Aorta (tissue), 5 donors: ENCODE measurements around the gene RNF175. TPM values are rescaled to one million over a fixed set of nuclear protein-coding genes. Genes with fewer than 3 reads are reported as not detected.
A peak's percentile ranks its signal among the peaks of the same experiment; 100 is the strongest.

ENCODE experiments used
- ATAC-seq: fragments of 200-7000 bp; cut with Tn5 transposase; one replicate; pipeline ENCODE4 v1.9.1; 2022; ENCODE audit warnings: moderate library complexity; ENCODE audit not compliant: low FRiP score
- DNase-seq, 2 donors: peaks; one replicate each; pipeline ENCODE4 v3.0.0-alpha.2; 2020
- H3K27ac ChIP-seq, 2 donors: one replicate each; pipeline ENCODE4 v1.5.1; 2013; ENCODE audit warnings: low read length in 2 of 2, mild to moderate bottlenecking in 2 of 2, moderate library complexity in 2 of 2, control low read depth in 1 of 2, inconsistent platforms in 1 of 2, low read depth in 1 of 2
- H3K27me3 ChIP-seq, 2 donors: one replicate each; pipeline ENCODE4 v1.6.1; 2013; ENCODE audit warnings: control low read depth in 1 of 2, low read length in 1 of 2, mild to moderate bottlenecking in 1 of 2, moderate library complexity in 1 of 2; ENCODE audit not compliant: insufficient read depth in 2 of 2, control insufficient read depth in 1 of 2
- H3K36me3 ChIP-seq, 2 donors: one replicate each; pipeline ENCODE4 v1.6.1; 2013; ENCODE audit warnings: control low read depth in 1 of 2, low read length in 1 of 2, mild to moderate bottlenecking in 1 of 2; ENCODE audit not compliant: insufficient read depth in 2 of 2, control insufficient read depth in 1 of 2
- H3K4me1 ChIP-seq, 2 donors: one replicate each; pipeline ENCODE4 v1.6.1; 2013; ENCODE audit warnings: low read length in 2 of 2, control low read depth in 1 of 2, mild to moderate bottlenecking in 1 of 2, moderate library complexity in 1 of 2; ENCODE audit not compliant: insufficient read depth in 2 of 2, control insufficient read depth in 1 of 2
- H3K4me3 ChIP-seq, 2 donors: one replicate each; pipeline ENCODE4 v1.5.1; 2013; ENCODE audit warnings: low read length in 2 of 2, control low read depth in 1 of 2, mild to moderate bottlenecking in 1 of 2
- H3K9me3 ChIP-seq: one replicate; pipeline ENCODE4 v1.6.1; 2013; ENCODE audit warnings: mild to moderate bottlenecking, low read length; ENCODE audit not compliant: control insufficient read depth
- WGBS, 2 donors: extraction: QIAGEN DNeasy Blood & Tissue Kit; methylation state at CpG; one replicate each; pipeline ENCODE4 v1.1.7; 2013; 5-methylcytosine and 5-hydroxymethylcytosine counted together
- intact Hi-C, 2 donors: fragments of 100-400 bp; cut with DNase I; formaldehyde crosslinking; loops; one replicate each; pipeline versions ENCODE4 v1.14.2 to v1.15.0; 2022
- polyA plus RNA-seq, 2 donors: library from polyadenylated mRNA; stranded (reverse); fragments of 200-250 nt; gene quantifications; one replicate each; pipeline ENCODE4 v1.2.3, GENCODE V29; 2013
- total RNA-seq, 2 donors: library from RNA; stranded (reverse); fragmentation: NEBNext Ultra II Directional; extraction: Animal tissue kit (Norgen Biotek cat#: 25700); gene quantifications; one replicate each; pipeline ENCODE4 v1.2.1, GENCODE V29; 2021
- donor health status: healthy with polysubstance abuse.
- donor health status: Bipolar disorder and iron deficiency.
- donor health status: DM: no; HTN: no; CAD: no.
- donor health status: DM: no; HTN: no; CAD: no.
- donor health status: DM: yes; HTN: yes; CAD: no.

The RNF175 gene
- total and polyA plus RNA-seq, 4 donors: 0.33 to 1.0 TPM; not detected in 2

GRCh38 chr4:153788051-153788412 is 28.2 kb upstream of the RNF175 start:
- H3K4me1 ChIP-seq: peaks cover 0 to 2% of the 10 kb centered on the region in 2 donors
- DNase-seq (no peak), ATAC-seq (no peak)
- no peak overlapping the region for H3K27ac ChIP-seq
- no peak overlapping the region for H3K4me3 ChIP-seq
- 26 to 35% methylated on average over 15 of the region's 15 CpGs for WGBS, 2 donors
- H3K36me3 ChIP-seq: no peaks in the 10 kb centered on the region
- H3K27me3 ChIP-seq: no peaks in the 10 kb centered on the region
- no peaks in the 10 kb centered on the region for H3K9me3 ChIP-seq
- intact Hi-C loops: no loop called here

- no peak for ATAC-seq
- DNase-seq: no peak
- intact Hi-C loops: no loop called here
- H3K4me3 ChIP-seq: no peak overlapping the region
- H3K27me3 ChIP-seq: no peaks in the 10 kb centered on the region
- 67 to 78% methylated on average over 5 of the region's 5 CpGs for WGBS, 2 donors
- no peak overlapping the region for H3K27ac ChIP-seq
- no peaks in the 10 kb centered on the region for H3K9me3 ChIP-seq
- H3K36me3 ChIP-seq: no peaks in the 10 kb centered on the region
- peaks cover 0 to 2% of the 10 kb centered on the region in 2 donors for H3K4me1 ChIP-seq
Measured at GRCh38 chr4:153787575-153787974, 27.8 kb upstream of the RNF175 start.

GRCh38 chr4:153787061-153787560 is 27.3 kb upstream of the RNF175 start:
- Histone ChIP-seq H3K36me3 (no peaks in the 10 kb centered on the region), H3K27me3 (no peaks in the 10 kb centered on the region), H3K4me1 (peaks cover 0 to 2% of the 10 kb centered on the region in 2 donors), H3K27ac (no peak overlapping the region), H3K9me3 (no peaks in the 10 kb centered on the region), H3K4me3 (no peak overlapping the region)
- intact Hi-C loops: no loop called here
- ATAC-seq (no peak), DNase-seq (no peak)
- 73 to 77% methylated on average over 1 of the region's 1 CpG for WGBS, 2 donors

GRCh38 chr4:153785910-153786721 is 26.3 kb upstream of the RNF175 start:
- Histone ChIP-seq H3K4me3 (no peak overlapping the region), H3K27me3 (no peaks in the 10 kb centered on the region)
- intact Hi-C loops: no loop called here

GRCh38 chr4:153784166-153784699 is 24.4 kb upstream of the RNF175 start:
- intact Hi-C loops: no loop called here
- Histone ChIP-seq H3K9me3 (no peaks in the 10 kb centered on the region), H3K36me3 (no peaks in the 10 kb centered on the region), H3K4me3 (no peak overlapping the region), H3K27me3 (no peaks in the 10 kb centered on the region), H3K27ac (no peak overlapping the region), H3K4me1 (peaks cover 0 to 2% of the 10 kb centered on the region in 2 donors)
- no peak for ATAC-seq
- DNase-seq: no peak
- WGBS, 2 donors: 84 to 91% methylated on average over 3 of the region's 3 CpGs

More at GRCh38 chr4:153785910-153786721, 26.3 kb upstream of the RNF175 start:
- no peak overlapping the region for H3K27ac ChIP-seq
- H3K9me3 ChIP-seq: no peaks in the 10 kb centered on the region
- H3K36me3 ChIP-seq: no peaks in the 10 kb centered on the region
- H3K4me1 ChIP-seq: peaks cover 0 to 2% of the 10 kb centered on the region in 2 donors
- no peak for DNase-seq
- WGBS, 2 donors: 23 to 36% methylated on average over 3 of the region's 3 CpGs
- no peak for ATAC-seq

- H3K9me3 ChIP-seq: no peaks in the 10 kb centered on the region
- WGBS, 2 donors: 96 to 100% methylated on average over 1 of the region's 1 CpG
- no peak overlapping the region for H3K27ac ChIP-seq
- intact Hi-C loops: no loop called here
- no peaks in the 10 kb centered on the region for H3K36me3 ChIP-seq
- H3K27me3 ChIP-seq: no peaks in the 10 kb centered on the region
- ATAC-seq: no peak
- H3K4me3 ChIP-seq: no peak overlapping the region
- DNase-seq: no peak
- H3K4me1 ChIP-seq: no peaks in the 10 kb centered on the region
Measured at GRCh38 chr4:153782581-153782980, 22.8 kb upstream of the RNF175 start.

- intact Hi-C loops: no loop called here
- Histone ChIP-seq H3K4me3 (no peak overlapping the region), H3K9me3 (no peaks in the 10 kb centered on the region), H3K36me3 (no peaks in the 10 kb centered on the region), H3K27ac (no peak overlapping the region), H3K4me1 (no peaks in the 10 kb centered on the region), H3K27me3 (no peaks in the 10 kb centered on the region)
- 39 to 45% methylated on average over 6 of the region's 6 CpGs for WGBS, 2 donors
- DNase-seq (no peak), ATAC-seq (peak; percentile 65)
Measured at GRCh38 chr4:153781717-153782416, 22.0 kb upstream of the RNF175 start.

- DNase-seq (no peak), ATAC-seq (no peak)
- no peak overlapping the region for H3K27ac ChIP-seq
- H3K4me3 ChIP-seq: no peak overlapping the region
- H3K9me3 ChIP-seq: no peaks in the 10 kb centered on the region
- 90 to 91% methylated on average over 17 of the region's 17 CpGs for WGBS, 2 donors
- H3K36me3 ChIP-seq: no peaks in the 10 kb centered on the region
- H3K4me1 ChIP-seq: no peaks in the 10 kb centered on the region
- intact Hi-C loops: no loop called here
- peaks cover 0 to 1% of the 10 kb centered on the region in 2 donors for H3K27me3 ChIP-seq
Measured at GRCh38 chr4:153781280-153781679, 21.5 kb upstream of the RNF175 start.
